H1 (cell line): Measurements from ENCODE around the gene TRPM6. TPM values are rescaled to one million over a fixed set of nuclear protein-coding genes. Genes with fewer than 3 reads are reported as not detected.

Experiments
- CTCF ChIA-PET: fragments of 300-600 bp; sonication (Branson Sonifier 250); formaldehyde crosslinking; loops from one replicate; lab custom pipeline; 2021; ENCODE audit not compliant: partially characterized antibody; lab: Charles Lee
- POLR2A ChIA-PET: fragments of 300-600 bp; sonication (Branson Sonifier 250); formaldehyde crosslinking; loops from one replicate; lab custom pipeline; 2021; ENCODE audit warnings: inconsistent platforms; ENCODE audit not compliant: partially characterized antibody; lab: Charles Lee
- DNase-seq, 2 experiments: peaks; one replicate each; pipeline versions ENCODE4 v3.0.0 to v3.0.0-alpha.2; 2010 to 2022; ENCODE audit warnings: low spot score in 2 of 2, low read depth in 1 of 2, mixed read lengths in 1 of 2
- FAIRE-seq: peaks from 2 replicates; lab custom pipeline; 2011; peaks lifted over from hg19 to GRCh38; lab: Jason Lieb, UNC
- H2AFZ ChIP-seq: 2 replicates; pipeline ENCODE4 v1.8.1; 2012; ENCODE audit warnings: low read length, inconsistent platforms
- H2AK5ac ChIP-seq: 2 replicates; pipeline ENCODE4 v1.6.1; 2013; ENCODE audit warnings: low read depth, low read length
- H2BK120ac ChIP-seq: replicated peaks from 2 replicates; pipeline ENCODE3; 2013; ENCODE audit warnings: low read depth, low read length, inconsistent platforms
- H2BK12ac ChIP-seq: 2 replicates; pipeline ENCODE4 v1.6.1; 2013; ENCODE audit warnings: low read depth, low read length
- H2BK15ac ChIP-seq: 2 replicates; pipeline ENCODE4 v1.6.1; 2013; ENCODE audit warnings: low read length
- H2BK20ac ChIP-seq: 2 replicates; pipeline ENCODE4 v1.6.1; 2013; ENCODE audit warnings: low read length
- H2BK5ac ChIP-seq: 2 replicates; pipeline ENCODE4 v1.6.1; 2013; ENCODE audit warnings: low read depth, low read length
- H3K14ac ChIP-seq: 2 replicates; pipeline ENCODE4 v1.6.1; 2013; ENCODE audit warnings: inconsistent platforms; ENCODE audit not compliant: insufficient read length
- H3K18ac ChIP-seq: 2 replicates; pipeline ENCODE4 v1.6.1; 2013; ENCODE audit warnings: low read length; ENCODE audit errors: extremely low read depth
- H3K23ac ChIP-seq: 2 replicates; pipeline ENCODE4 v1.6.1; 2013; ENCODE audit warnings: inconsistent platforms; ENCODE audit not compliant: insufficient read length
- H3K23me2 ChIP-seq: 2 replicates; pipeline ENCODE4 v1.6.1; 2013; ENCODE audit warnings: low read depth, low read length
- H3K27ac ChIP-seq: 2 replicates; pipeline ENCODE4 v1.6.1; 2011; ENCODE audit warnings: low read depth, low read length, inconsistent platforms
- H3K27me3 ChIP-seq, 4 experiments: replicated peaks in 1 of 4; 1 replicate in 1 of 4; 2 replicates in 3 of 4; pipeline versions ENCODE4 v1.6.1 to v1.8.1; 2011 to 2013; ENCODE audit warnings: low read length in 3 of 4, mild to moderate bottlenecking in 3 of 4, inconsistent platforms in 2 of 4, mixed read lengths in 2 of 4, moderate library complexity in 1 of 4; ENCODE audit not compliant: control insufficient read depth in 3 of 4, insufficient read depth in 3 of 4; ENCODE audit errors: extremely low read depth in 1 of 4
- H3K36me3 ChIP-seq, 4 experiments: 2 replicates each; pipeline versions ENCODE4 v1.6.1 to v1.8.1; 2011 to 2013; ENCODE audit warnings: mild to moderate bottlenecking in 4 of 4, low read length in 3 of 4, moderate library complexity in 2 of 4, control low read depth in 1 of 4, inconsistent platforms in 1 of 4; ENCODE audit not compliant: insufficient read depth in 4 of 4, control insufficient read depth in 2 of 4
- H3K4ac ChIP-seq: replicated peaks from 2 replicates; pipeline ENCODE3; 2013; ENCODE audit warnings: low read length, low read depth, mixed read lengths, inconsistent platforms; ENCODE audit not compliant: insufficient read length
- H3K4me1 ChIP-seq, 4 experiments: replicated peaks in 1 of 4; 1 replicate in 1 of 4; 2 replicates in 3 of 4; pipeline versions ENCODE4 v1.6.1 to v1.8.1; 2011 to 2013; ENCODE audit warnings: low read length in 3 of 4, inconsistent platforms in 2 of 4, mixed read lengths in 1 of 4; ENCODE audit not compliant: insufficient read depth in 4 of 4, control insufficient read depth in 3 of 4
- H3K4me2 ChIP-seq, 2 experiments: 2 replicates each; pipeline versions ENCODE4 v1.6.1 to v1.8.1; 2011 to 2013; ENCODE audit warnings: low read depth in 2 of 2, low read length in 2 of 2, control low read depth in 1 of 2, inconsistent platforms in 1 of 2, mild to moderate bottlenecking in 1 of 2; ENCODE audit not compliant: insufficient read depth in 1 of 2
- H3K4me3 ChIP-seq, 4 experiments: fragments of 200-600, 300-600 bp in 1 of 4; sonication (generic), shearing (Covaris generic), sonication (Bioruptor Twin) in 1 of 4; 2 replicates each; pipeline versions ENCODE4 v1.5.1 to v1.8.1; 2011 to 2016; ENCODE audit warnings: low read length in 4 of 4, low read depth in 3 of 4, control low read depth in 2 of 4, inconsistent platforms in 2 of 4, mild to moderate bottlenecking in 2 of 4, mixed read lengths in 1 of 4, moderate library complexity in 1 of 4; ENCODE audit not compliant: insufficient read depth in 2 of 4; ENCODE audit errors: extremely low read depth in 1 of 4
- H3K56ac ChIP-seq: replicated peaks from 2 replicates; pipeline ENCODE3; 2013; ENCODE audit warnings: low read depth, mild to moderate bottlenecking, mixed read lengths, low read length, inconsistent platforms; ENCODE audit not compliant: insufficient read length
- H3K79me1 ChIP-seq: 2 replicates; pipeline ENCODE4 v1.6.1; 2013; ENCODE audit warnings: low read depth, low read length, control low read depth
- H3K79me2 ChIP-seq, 2 experiments: 2 replicates each; pipeline versions ENCODE4 v1.6.1 to v1.8.1; 2012 to 2013; ENCODE audit warnings: low read length in 2 of 2, mild to moderate bottlenecking in 2 of 2, inconsistent platforms in 1 of 2; ENCODE audit not compliant: insufficient read depth in 2 of 2, control insufficient read depth in 1 of 2
- H3K9ac ChIP-seq, 4 experiments: replicated peaks in 1 of 4; 1 replicate in 1 of 4; 2 replicates in 3 of 4; pipeline versions ENCODE4 v1.6.1 to v1.8.1; 2011 to 2013; ENCODE audit warnings: low read depth in 3 of 4, low read length in 3 of 4, control low read depth in 2 of 4, mild to moderate bottlenecking in 2 of 4, moderate library complexity in 2 of 4, inconsistent platforms in 1 of 4; ENCODE audit errors: extremely low read depth in 1 of 4
- H3K9me3 ChIP-seq, 2 experiments: 2 replicates each; pipeline versions ENCODE4 v1.6.1 to v1.8.1; 2012 to 2013; ENCODE audit warnings: mild to moderate bottlenecking in 2 of 2, moderate library complexity in 2 of 2, control low read depth in 1 of 2, inconsistent platforms in 1 of 2, low read depth in 1 of 2, low read length in 1 of 2, mixed read lengths in 1 of 2; ENCODE audit not compliant: insufficient read depth in 2 of 2
- H4K20me1 ChIP-seq, 2 experiments: replicated peaks in 1 of 2; 2 replicates each; pipeline versions ENCODE3 to v1.8.1; 2011 to 2013; ENCODE audit warnings: inconsistent platforms in 2 of 2, low read length in 2 of 2, mild to moderate bottlenecking in 1 of 2; ENCODE audit not compliant: insufficient read depth in 2 of 2, control insufficient read depth in 1 of 2
- H4K5ac ChIP-seq: 2 replicates; pipeline ENCODE4 v1.6.1; 2013; ENCODE audit warnings: low read length, low read depth, mixed read lengths, inconsistent platforms; ENCODE audit not compliant: insufficient read length
- H4K8ac ChIP-seq: 2 replicates; pipeline ENCODE4 v1.8.0; 2013; ENCODE audit warnings: mild to moderate bottlenecking, moderate library complexity, low read length, inconsistent platforms; ENCODE audit not compliant: insufficient read depth; ENCODE audit errors: extremely low read depth
- H4K91ac ChIP-seq: replicated peaks from 2 replicates; pipeline ENCODE3; 2013; ENCODE audit warnings: low read length, mixed read lengths, inconsistent platforms; ENCODE audit not compliant: insufficient read length
- CHD2 ChIP-seq: IDR thresholded peaks from 2 replicates; pipeline ENCODE4 v1.6.1; 2012; ENCODE audit warnings: low read length, improper control_type of control experiment
- CTCF ChIP-seq, 3 experiments: IDR thresholded peaks; 1 replicate in 2 of 3; 2 replicates in 1 of 3; pipeline versions ENCODE4 v1.5.1 to v1.6.1; 2011; ENCODE audit warnings: low read length in 3 of 3, mild to moderate bottlenecking in 3 of 3, inconsistent platforms in 2 of 3, low read depth in 1 of 3, moderate library complexity in 1 of 3; ENCODE audit not compliant: insufficient read depth in 1 of 3; ENCODE audit errors: control extremely low read depth in 1 of 3
- KDM5A ChIP-seq: fragments of 200-600 bp; IDR thresholded peaks from 2 replicates; pipeline ENCODE4 v1.7.1; 2012; ENCODE audit warnings: mild to moderate bottlenecking, low read length, inconsistent platforms, mixed read lengths
- WGBS, 2 experiments: shearing (Covaris generic) in 1 of 2; methylation state at CpG; one replicate each; pipeline versions ENCODE4 v1.1.6 to v1.1.7; 2013 to 2015; ENCODE audit warnings: low lambda C conversion rate in 2 of 2, mixed read lengths in 2 of 2, inconsistent platforms in 1 of 2, low coverage in 1 of 2, missing lambda C conversion rate in 1 of 2; ENCODE audit not compliant: insufficient replicate concordance in 2 of 2, insufficient coverage in 1 of 2, insufficient read length in 1 of 2; ENCODE audit errors: extremely low coverage in 1 of 2, missing lambda C conversion rate in 1 of 2; 5-methylcytosine and 5-hydroxymethylcytosine counted together
- polyA plus RNA-seq, 7 experiments: library from polyadenylated mRNA; depleted of rRNA in 3 of 7; stranded (reverse) in 5 of 7; unstranded in 2 of 7; fragments of >200 nt in 5 of 7; fragments of 200-250 nt in 2 of 7; gene quantifications; 1 replicate in 5 of 7; 2 replicates in 1 of 7; 4 replicates in 1 of 7; pipeline versions ENCODE4 v1.2.1 to v1.2.3, GENCODE V29; 2011 to 2013; ENCODE audit warnings: missing spikeins in 2 of 7, mixed read lengths in 2 of 7
- total RNA-seq: library from RNA; stranded (reverse); fragmentation: NEBNext Ultra II Directional; extraction: Animal tissue kit (Norgen Biotek cat#: 25700); gene quantifications from 2 replicates; pipeline ENCODE4 v1.2.1, GENCODE V29; 2021

Gene TRPM6
- total and polyA plus RNA-seq, 2 of the 8 experiments (the other 6 are each of a cell fraction or from before 2014, with no cell fraction given) = 0.45 to 1.5 TPM

- H3K36me3 ChIP-seq = no peaks in the 10 kb centered on the region
- no peaks in the 10 kb centered on the region for H3K4me1 ChIP-seq
- no peak overlapping the region for H3K9ac ChIP-seq
- H3K9me3 ChIP-seq = no peaks in the 10 kb centered on the region
- H3K18ac ChIP-seq = no peak overlapping the region
- H2BK5ac ChIP-seq = no peak overlapping the region
- DNase-seq = no peak
- 86% methylated on average over 1 of the region's 1 CpG; no CpG with 5 or more reads in 1 of the 2 experiments for WGBS, 2 experiments
- H2BK120ac ChIP-seq = no peak overlapping the region
- H4K91ac ChIP-seq = no peak overlapping the region
- H3K4me3 ChIP-seq = no peak overlapping the region
- H3K23ac ChIP-seq = no peak overlapping the region
- H3K14ac ChIP-seq = no peak overlapping the region
- H3K56ac ChIP-seq = no peak overlapping the region
- H2BK20ac ChIP-seq = no peak overlapping the region
- no peak overlapping the region for H3K27ac ChIP-seq
- H4K20me1 ChIP-seq = no peaks in the 10 kb centered on the region
- no peak overlapping the region for H2AK5ac ChIP-seq
- no peaks in the 10 kb centered on the region for H3K27me3 ChIP-seq
- no peaks in the 10 kb centered on the region for H3K79me2 ChIP-seq
- no peak overlapping the region for H3K4ac ChIP-seq
- no peak overlapping the region for H2AFZ ChIP-seq
- ChIA-PET POLR2A (no interaction called here), CTCF (interaction anchor here (0.6 to 2.1 kb wide), 6 partner anchors 10 to 1079 kb away, joined by 3 to 6 read pairs (median 4); no protein-coding TSS in a partner anchor)
- no peak overlapping the region for H2BK15ac ChIP-seq
- H2BK12ac ChIP-seq = no peak overlapping the region
- no peak overlapping the region for H4K8ac ChIP-seq
- H3K4me2 ChIP-seq = no peak overlapping the region
- no peaks in the 10 kb centered on the region for H3K23me2 ChIP-seq
- peak; percentile 66 for FAIRE-seq
- no peak overlapping the region for H4K5ac ChIP-seq
- H3K79me1 ChIP-seq = no peaks in the 10 kb centered on the region
- peak in 1 of 3 experiments; percentile 42; a peak in 1 of 4 replicates for TF ChIP-seq CTCF (IDR thresholded peaks at IDR 0.05; ENCODE audit: control extremely low read depth in 1 of 3, insufficient read depth in 1 of 3, low read depth in 1 of 3, low read length in 3 of 3)
- TF ChIP-seq CHD2 = no peak
- TF ChIP-seq KDM5A = no peak
Measured at GRCh38 chr9:74762950-74763349, 124.8 kb downstream of the TRPM6 start.
